ENCODE data around the gene FBXL15.

FBXL15 gene

GRCh38 chr10:102393411-102394078, 27.1 kb upstream of the FBXL15 start:
- H3K79me2 ChIP-seq (ENCODE audit: control insufficient read depth, insufficient read depth, low read length, poor library complexity): peaks cover 4% of the 10 kb centered on the region
- peaks cover 9 to 16% of the 10 kb centered on the region in 2 experiments for H3K36me3 ChIP-seq (ENCODE audit: control insufficient read depth in 1 of 2, insufficient read depth in 2 of 2, low read length in 2 of 2)
- H3K79me1 ChIP-seq (ENCODE audit: low read length): peaks cover 8% of the 10 kb centered on the region
- H3K23ac ChIP-seq (ENCODE audit: low read length): no peak overlapping the region
- H3K9me3 ChIP-seq (ENCODE audit: insufficient read depth, low read depth, low read length): peaks cover 1% of the 10 kb centered on the region
- DNase-seq: no peak
- H4K8ac ChIP-seq (ENCODE audit: low read depth, low read length): no peak overlapping the region
- H2BK5ac ChIP-seq (ENCODE audit: low read depth, low read length, poor library complexity): no peak overlapping the region
- H3K4me3 ChIP-seq (ENCODE audit: low read depth, low read length): no peak overlapping the region
- H3K4ac ChIP-seq (ENCODE audit: low read depth, low read length): no peak overlapping the region
- H2AK5ac ChIP-seq (ENCODE audit: low read length): no peak overlapping the region
- peak overlapping the region; percentile 0 for H3K9ac ChIP-seq (ENCODE audit: low read length)
- H3K4me2 ChIP-seq (ENCODE audit: low read length): peak overlapping the region; percentile 74
- H3K14ac ChIP-seq (ENCODE audit: low read length): no peak overlapping the region
- WGBS (ENCODE audit: extremely low coverage, insufficient coverage, insufficient read length): no CpG with 5 or more reads among the region's 30 CpGs
- H2BK12ac ChIP-seq (ENCODE audit: low read length): no peak overlapping the region
- peaks cover 13 to 14% of the 10 kb centered on the region in 2 experiments for H3K4me1 ChIP-seq (ENCODE audit: control insufficient read depth in 1 of 2, insufficient read depth in 2 of 2, low read length in 2 of 2)
- no peaks in the 10 kb centered on the region for H3K27me3 ChIP-seq (ENCODE audit: insufficient read depth, low read length)
- no peak overlapping the region for H2BK120ac ChIP-seq (ENCODE audit: insufficient read depth, low read length, poor library complexity)
- H3K18ac ChIP-seq (ENCODE audit: low read length): no peak overlapping the region
- no peak overlapping the region for H2AFZ ChIP-seq (ENCODE audit: insufficient read depth, low read length, poor library complexity)
- H3K27ac ChIP-seq (ENCODE audit: low read depth, low read length): no peak overlapping the region
- H4K91ac ChIP-seq (ENCODE audit: low read depth, low read length): no peak overlapping the region
- H4K12ac ChIP-seq (ENCODE audit: low read depth, low read length): no peak overlapping the region

DNA sequence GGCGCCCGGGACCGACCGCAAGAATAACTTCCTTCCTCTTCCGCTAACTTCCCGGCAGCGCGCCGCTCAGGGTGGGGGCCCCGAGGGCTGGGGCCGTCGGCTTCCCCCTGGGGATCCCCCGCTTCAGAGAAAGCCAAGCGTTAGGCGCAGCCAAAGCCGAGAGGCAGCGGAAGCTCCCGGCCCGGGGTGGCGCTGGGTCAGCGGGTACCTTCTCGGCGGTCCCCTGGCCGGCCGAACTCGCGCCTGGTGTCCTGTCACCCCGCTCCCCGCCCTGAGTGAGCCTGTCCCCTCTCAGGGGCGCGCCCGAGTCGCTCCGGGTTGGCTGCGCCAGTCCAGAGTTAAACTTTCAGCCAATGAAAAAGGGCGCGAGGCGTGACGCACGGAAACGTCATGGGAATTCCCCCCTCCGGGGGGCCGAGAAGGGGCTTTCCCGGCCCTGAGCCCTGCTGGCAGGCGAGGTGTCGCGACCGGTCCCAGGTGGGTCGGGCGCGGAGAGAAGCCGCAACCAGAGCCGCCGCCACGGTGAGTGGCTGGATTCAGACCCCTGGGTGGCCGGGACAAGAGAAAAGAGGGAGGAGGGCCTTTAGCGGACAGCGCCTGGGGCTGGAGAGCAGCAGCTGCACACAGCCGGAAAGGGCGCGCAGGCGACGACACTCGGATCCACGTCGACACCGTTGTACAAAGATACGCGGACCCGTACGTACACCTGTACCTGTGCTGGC, 26.4 kb upstream of the FBXL15 start:
- Histone ChIP-seq H3K4me2 (ENCODE audit: low read length) (peak overlapping the region; percentile 74), H2BK12ac (ENCODE audit: low read length) (no peak overlapping the region), H3K79me1 (ENCODE audit: low read length) (peaks cover 8% of the 10 kb centered on the region), H3K18ac (ENCODE audit: low read length) (peak overlapping the region; percentile 78), H2AFZ (ENCODE audit: insufficient read depth, low read length, poor library complexity) (peak overlapping the region; percentile 81), H3K4me1 (ENCODE audit: control insufficient read depth in 1 of 2, insufficient read depth in 2 of 2, low read length in 2 of 2) (peaks cover 13 to 14% of the 10 kb centered on the region in 2 experiments), H3K27ac (ENCODE audit: low read depth, low read length) (peak overlapping the region; percentile 40), H4K91ac (ENCODE audit: low read depth, low read length) (peak overlapping the region; percentile 12), H3K4me3 (ENCODE audit: low read depth, low read length) (peak overlapping the region; percentile 78), H3K4ac (ENCODE audit: low read depth, low read length) (no peak overlapping the region), H3K9ac (ENCODE audit: low read length) (peak overlapping the region; percentile 38), H4K8ac (ENCODE audit: low read depth, low read length) (peak overlapping the region; percentile 45), H3K27me3 (ENCODE audit: insufficient read depth, low read length) (no peaks in the 10 kb centered on the region), H3K23ac (ENCODE audit: low read length) (no peak overlapping the region), H2AK5ac (ENCODE audit: low read length) (no peak overlapping the region), H4K12ac (ENCODE audit: low read depth, low read length) (no peak overlapping the region), H3K36me3 (ENCODE audit: control insufficient read depth in 1 of 2, insufficient read depth in 2 of 2, low read length in 2 of 2) (peaks cover 10 to 16% of the 10 kb centered on the region in 2 experiments), H2BK120ac (ENCODE audit: insufficient read depth, low read length, poor library complexity) (peak overlapping the region; percentile 46), H3K79me2 (ENCODE audit: control insufficient read depth, insufficient read depth, low read length, poor library complexity) (peaks cover 5% of the 10 kb centered on the region), H2BK5ac (ENCODE audit: low read depth, low read length, poor library complexity) (peak overlapping the region; percentile 62), H3K14ac (ENCODE audit: low read length) (peak overlapping the region; percentile 57), H3K9me3 (ENCODE audit: insufficient read depth, low read depth, low read length) (peaks cover 1% of the 10 kb centered on the region)
- peak; percentile 99 to 100 for DNase-seq
- WGBS (ENCODE audit: extremely low coverage, insufficient coverage, insufficient read length): no CpG with 5 or more reads among the region's 71 CpGs

GRCh38 chr10:102394801-102395399, 25.7 kb upstream of the FBXL15 start:
- Histone ChIP-seq H2BK12ac (ENCODE audit: low read length) (no peak overlapping the region), H3K27me3 (ENCODE audit: insufficient read depth, low read length) (no peaks in the 10 kb centered on the region), H4K8ac (ENCODE audit: low read depth, low read length) (peak overlapping the region; percentile 4), H3K9ac (ENCODE audit: low read length) (no peak overlapping the region), H2AFZ (ENCODE audit: insufficient read depth, low read length, poor library complexity) (peak overlapping the region; percentile 75), H2BK5ac (ENCODE audit: low read depth, low read length, poor library complexity) (peak overlapping the region; percentile 58), H3K36me3 (ENCODE audit: control insufficient read depth in 1 of 2, insufficient read depth in 2 of 2, low read length in 2 of 2) (peaks cover 11 to 18% of the 10 kb centered on the region in 2 experiments), H3K27ac (ENCODE audit: low read depth, low read length) (peak overlapping the region; percentile 23), H3K23ac (ENCODE audit: low read length) (no peak overlapping the region), H2AK5ac (ENCODE audit: low read length) (no peak overlapping the region), H3K9me3 (ENCODE audit: insufficient read depth, low read depth, low read length) (peaks cover 1% of the 10 kb centered on the region), H3K4me2 (ENCODE audit: low read length) (peak overlapping the region; percentile 74), H3K4me1 (ENCODE audit: control insufficient read depth in 1 of 2, insufficient read depth in 2 of 2, low read length in 2 of 2) (peaks cover 16 to 18% of the 10 kb centered on the region in 2 experiments), H3K4ac (ENCODE audit: low read depth, low read length) (peak overlapping the region; percentile 13), H3K79me1 (ENCODE audit: low read length) (peaks cover 11% of the 10 kb centered on the region), H3K14ac (ENCODE audit: low read length) (peak overlapping the region; percentile 32), H4K12ac (ENCODE audit: low read depth, low read length) (peak overlapping the region; percentile 28), H3K4me3 (ENCODE audit: low read depth, low read length) (peak overlapping the region; percentile 74), H3K79me2 (ENCODE audit: control insufficient read depth, insufficient read depth, low read length, poor library complexity) (peaks cover 6% of the 10 kb centered on the region), H3K18ac (ENCODE audit: low read length) (peak overlapping the region; percentile 52), H4K91ac (ENCODE audit: low read depth, low read length) (peak overlapping the region; percentile 49), H2BK120ac (ENCODE audit: insufficient read depth, low read length, poor library complexity) (peak overlapping the region; percentile 16)
- peak in 1 of 2 donors; percentile 55 for DNase-seq
- no CpG with 5 or more reads among the region's 35 CpGs for WGBS (ENCODE audit: extremely low coverage, insufficient coverage, insufficient read length)

Data from trophoblast cell (in vitro differentiated cells and primary cell).